GM18505 (cell line): Measurements from ENCODE around the gene TTC28.

Experiments
- ATAC-seq: cut with Tn5 transposase; IDR thresholded peaks from one replicate; pipeline ENCODE4 v1.9.1; 2021; ENCODE audit not compliant: unreplicated experiment
- POLR2A ChIP-seq: IDR thresholded peaks from 4 replicates; pipeline ENCODE4 v1.6.1; 2011; ENCODE audit warnings: borderline replicate concordance; ENCODE audit not compliant: insufficient read depth, insufficient read length; ENCODE audit errors: extremely low read depth

Gene TTC28

GRCh38 chr22:28607795-28608194 lies 71.8 kb downstream of the TTC28 start:
- TF ChIP-seq POLR2A = no peak
- ATAC-seq = no peak

- no peak for ATAC-seq
- TF ChIP-seq POLR2A = no peak
Observed at GRCh38 chr22:28604966-28605761, 74.5 kb downstream of the TTC28 start.

GRCh38 chr22:28601915-28602314 lies 77.7 kb downstream of the TTC28 start:
- TF ChIP-seq POLR2A = no peak
- no peak for ATAC-seq

- no peak for TF ChIP-seq POLR2A
- no peak for ATAC-seq
Observed at GRCh38 chr22:28600546-28601143, 79.0 kb downstream of the TTC28 start.

GRCh38 chr22:28599693-28600092 lies 79.9 kb downstream of the TTC28 start:
- no peak for ATAC-seq
- no peak for TF ChIP-seq POLR2A

- ATAC-seq = no peak
- TF ChIP-seq POLR2A = no peak
Observed at GRCh38 chr22:28597665-28598064, 82.0 kb downstream of the TTC28 start.

GRCh38 chr22:28594797-28595462 lies 84.7 kb downstream of the TTC28 start:
- ATAC-seq = no peak
- TF ChIP-seq POLR2A = no peak

- ATAC-seq = no peak
- TF ChIP-seq POLR2A = no peak
Observed at GRCh38 chr22:28594076-28594796, 85.4 kb downstream of the TTC28 start.

- no peak for TF ChIP-seq POLR2A
- ATAC-seq = no peak
Observed at GRCh38 chr22:28593299-28593698, 86.3 kb downstream of the TTC28 start.

GRCh38 chr22:28589102-28589750 lies 90.4 kb downstream of the TTC28 start:
- ATAC-seq = no peak
- TF ChIP-seq POLR2A = no peak

- no peak for TF ChIP-seq POLR2A
- ATAC-seq = no peak
Observed at GRCh38 chr22:28585324-28585723, 94.3 kb downstream of the TTC28 start.

- no peak for ATAC-seq
- no peak for TF ChIP-seq POLR2A
Observed at GRCh38 chr22:28582806-28583205, 96.8 kb downstream of the TTC28 start.

GRCh38 chr22:28581016-28581415 lies 98.6 kb downstream of the TTC28 start:
- TF ChIP-seq POLR2A = no peak
- no peak for ATAC-seq
